ENCODE data around the gene DTD1.

DTD1 gene

DNA sequence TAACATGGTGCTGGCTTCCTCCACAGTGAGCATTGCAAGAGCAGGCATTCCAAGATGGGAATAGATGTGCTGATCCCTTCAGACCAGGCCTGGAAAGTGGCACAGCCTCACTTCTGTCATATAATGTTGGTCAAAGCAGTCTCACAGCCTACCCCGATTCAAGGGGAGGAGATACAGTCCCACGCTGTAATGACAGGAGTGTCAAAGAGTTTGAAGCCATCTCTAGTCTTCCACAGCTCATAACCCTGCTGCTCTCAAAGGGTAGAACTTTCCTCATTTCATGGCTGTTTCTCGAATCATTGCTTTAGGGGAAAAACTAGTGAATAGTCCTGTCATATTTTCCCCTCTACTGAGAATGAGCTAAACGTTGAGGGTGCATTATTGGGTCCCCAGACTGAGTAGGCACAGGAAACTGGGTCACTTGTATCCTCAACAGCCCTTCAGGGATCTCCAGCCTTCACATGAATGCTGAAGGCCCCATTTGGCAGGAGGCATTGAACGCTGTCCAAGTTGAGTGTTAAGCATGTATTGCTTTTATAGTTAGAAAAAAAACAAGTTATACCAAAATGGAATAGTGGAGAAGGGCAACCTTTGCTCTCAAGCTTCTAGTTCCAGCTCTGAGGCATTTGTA, 27.3 kb downstream of the DTD1 start:
- DNase-seq = no peak

DNA sequence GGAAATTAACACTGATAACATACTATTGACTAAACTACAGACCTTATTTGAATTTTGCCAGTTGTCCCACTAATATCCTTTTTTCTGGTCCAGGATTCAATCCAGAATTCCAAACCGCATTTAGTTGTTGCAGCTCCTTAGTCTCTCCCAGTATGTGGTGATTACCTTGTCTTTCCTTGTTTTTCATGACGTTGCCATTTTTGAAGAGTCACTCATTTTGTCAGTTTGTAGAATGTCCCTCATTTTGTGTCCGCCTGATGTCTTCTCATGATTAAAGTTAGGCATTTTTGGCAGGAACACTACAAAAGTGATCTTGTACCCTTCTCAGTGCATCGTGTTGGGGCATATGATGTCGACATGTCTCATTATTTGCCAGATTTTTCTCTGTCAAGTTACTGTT, 33.1 kb downstream of the DTD1 start:
- no peak for DNase-seq

DNA sequence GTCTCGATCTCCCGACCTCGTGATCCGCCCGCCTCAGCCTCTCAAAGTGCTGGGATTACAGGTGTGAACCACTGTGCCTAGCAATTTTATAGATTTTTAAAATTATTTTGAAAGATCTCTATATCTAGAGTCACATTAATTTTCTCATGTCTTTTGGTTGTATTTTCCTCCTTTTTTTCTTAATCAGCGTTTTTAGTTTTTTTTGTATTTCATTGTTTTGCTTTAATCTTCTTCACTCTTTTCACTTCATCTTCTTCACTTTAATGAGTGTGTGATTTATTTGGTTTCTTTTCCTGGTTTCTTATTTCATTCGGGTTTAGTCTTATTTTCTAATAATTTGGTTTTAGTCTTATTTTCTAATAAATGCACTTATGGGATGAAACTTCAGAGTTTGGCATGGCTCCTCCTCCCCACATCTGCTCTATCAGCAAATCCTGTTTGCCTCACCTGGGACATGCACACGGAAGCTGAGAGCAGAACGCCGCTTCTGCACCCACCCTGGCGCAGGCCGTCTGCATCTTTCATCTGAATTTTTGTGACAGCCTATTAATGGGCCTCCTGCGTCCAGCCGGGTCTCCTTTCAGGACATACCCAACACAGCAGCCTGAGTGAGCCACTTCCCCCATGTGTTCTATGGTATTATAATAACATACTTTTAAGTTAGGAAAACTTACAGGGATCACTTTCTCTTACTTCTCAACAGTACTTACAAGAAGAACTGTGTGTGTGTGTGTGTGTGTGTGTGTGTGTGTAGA, 35.5 kb downstream of the DTD1 start:
- DNase-seq = no peak

DNA sequence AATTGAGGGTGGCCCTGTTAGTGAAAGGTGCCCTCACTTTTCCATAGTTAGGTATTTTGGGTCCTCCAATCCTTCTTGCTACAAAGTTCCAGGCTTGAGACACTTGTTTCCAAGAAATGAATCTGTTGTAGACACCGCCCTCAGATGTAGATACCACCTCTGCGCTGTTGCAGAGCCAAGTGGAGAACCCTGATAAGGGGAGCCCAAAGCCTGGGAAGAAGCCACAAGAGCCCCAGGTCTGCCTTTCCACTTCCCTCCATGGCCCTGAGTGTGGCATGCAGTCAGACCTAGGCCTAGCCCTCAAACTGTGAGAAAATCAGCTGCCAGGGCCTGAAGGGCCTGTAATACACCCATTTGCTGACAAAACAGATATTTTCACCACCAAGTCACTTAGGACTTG, 37.1 kb downstream of the DTD1 start:
- DNase-seq = no peak

DNA sequence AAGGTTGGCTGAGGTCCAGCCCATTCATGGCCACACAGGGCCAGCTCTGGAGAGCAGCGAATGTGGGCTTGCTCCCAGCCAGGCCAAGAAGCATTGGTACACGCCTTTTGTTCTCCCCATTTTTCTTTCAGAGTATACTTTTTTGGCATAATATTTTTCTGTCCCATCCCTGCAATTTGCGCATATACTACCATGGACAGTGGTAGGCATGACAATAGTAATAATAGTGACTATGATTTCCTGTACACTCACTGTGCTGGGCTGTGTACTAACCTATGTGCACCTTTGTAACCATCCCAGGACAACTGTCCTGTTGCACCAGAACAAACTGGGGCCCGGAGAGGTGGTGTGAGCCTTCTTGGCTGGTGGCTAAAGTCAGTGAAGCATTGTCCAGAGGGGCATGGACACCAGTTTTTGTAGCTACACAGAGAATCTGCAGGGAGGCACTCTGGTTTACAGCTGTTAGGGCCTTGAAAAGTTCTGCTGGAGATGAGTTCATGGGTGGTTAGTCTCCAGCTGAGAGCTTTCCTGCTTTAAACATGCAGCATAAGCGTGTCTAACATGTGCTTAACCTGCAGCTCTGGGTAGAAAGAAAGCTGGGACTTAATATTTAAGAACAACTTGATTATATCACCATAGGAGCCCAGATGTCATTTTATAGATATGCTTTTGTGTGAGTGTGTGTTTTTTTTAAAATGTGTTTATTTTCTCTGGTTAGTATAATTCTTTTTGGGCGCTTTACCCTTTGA, 38.2 kb downstream of the DTD1 start:
- DNase-seq = no peak

DNA sequence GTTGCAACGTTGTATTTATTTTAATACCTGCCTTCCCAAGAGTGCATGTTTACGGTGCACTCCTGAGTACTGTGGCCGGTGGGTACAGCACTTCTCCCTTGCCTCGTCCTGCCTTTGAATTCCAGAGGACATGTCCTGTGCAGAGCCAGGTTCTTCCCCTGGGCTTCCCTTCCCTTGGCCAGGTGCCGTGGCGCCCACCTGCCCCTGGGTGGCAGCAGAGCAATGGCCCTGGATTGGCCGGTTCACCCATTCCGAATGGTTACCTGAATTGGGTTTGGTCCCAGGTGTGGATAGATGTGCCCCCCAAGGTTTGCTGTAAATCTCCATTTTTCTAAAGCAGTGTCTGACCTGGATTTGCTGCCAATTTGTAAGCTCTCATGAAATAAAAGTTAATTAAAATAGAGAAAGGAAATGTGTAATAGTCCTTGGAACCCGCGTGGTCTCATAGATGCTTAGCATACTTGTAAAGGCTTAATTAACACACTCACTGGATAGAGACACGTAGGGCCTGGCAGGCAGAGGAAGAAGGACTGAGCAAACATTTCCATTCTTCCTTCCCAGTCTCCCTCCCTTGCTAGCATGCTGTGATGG, 40.6 kb downstream of the DTD1 start:
- no peak for DNase-seq

DNA sequence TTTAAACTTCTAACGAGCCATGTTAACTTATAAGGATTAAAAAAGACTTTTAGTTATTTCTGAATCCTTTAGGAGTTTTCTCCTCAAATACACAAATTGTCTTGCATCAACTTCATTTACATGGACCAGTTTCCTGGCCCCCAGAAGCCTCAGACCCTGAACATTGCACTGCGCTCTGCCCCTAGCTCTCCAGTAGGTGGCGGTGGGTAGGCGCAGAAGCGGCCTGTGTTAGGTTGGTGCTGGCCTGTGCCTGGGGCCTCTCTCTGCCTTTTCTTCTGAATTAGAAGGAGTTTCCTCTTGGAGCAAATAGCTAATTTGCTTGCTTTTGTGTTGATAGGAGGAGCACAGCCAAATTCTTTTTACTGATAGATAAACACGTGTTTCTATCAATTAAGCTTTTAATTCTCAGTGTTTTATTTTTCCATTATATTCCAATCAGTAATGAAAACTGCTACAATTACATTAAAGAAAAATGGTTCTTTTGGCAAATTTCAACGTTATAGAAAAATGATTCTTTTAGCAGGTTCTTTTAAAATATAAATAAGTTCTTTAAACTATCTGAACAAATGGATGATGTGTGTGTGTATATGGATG, 44.4 kb downstream of the DTD1 start:
- peak in 3 of 5 donors; percentile 3 to 29 (median 14) for DNase-seq

DNA sequence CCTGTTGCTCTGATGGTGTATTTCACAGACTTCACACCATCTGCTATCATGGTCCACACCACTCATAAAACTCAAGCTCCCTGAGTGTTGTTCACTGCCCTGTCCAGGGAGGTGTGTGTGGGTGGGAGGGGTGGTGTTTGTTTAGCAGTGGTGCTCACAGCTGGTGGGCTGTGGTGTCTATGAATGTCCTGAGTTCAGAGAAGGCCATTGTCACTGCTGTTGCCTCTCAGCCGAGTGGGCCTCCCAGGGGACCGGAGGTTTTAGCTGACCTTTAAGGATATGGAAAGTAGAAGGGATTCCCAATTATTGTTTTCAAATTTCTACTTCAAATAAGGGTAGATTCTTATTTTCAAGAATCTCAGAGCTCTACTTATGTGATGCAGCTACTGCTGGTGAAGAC, 45.6 kb downstream of the DTD1 start:
- no peak for DNase-seq

DNA sequence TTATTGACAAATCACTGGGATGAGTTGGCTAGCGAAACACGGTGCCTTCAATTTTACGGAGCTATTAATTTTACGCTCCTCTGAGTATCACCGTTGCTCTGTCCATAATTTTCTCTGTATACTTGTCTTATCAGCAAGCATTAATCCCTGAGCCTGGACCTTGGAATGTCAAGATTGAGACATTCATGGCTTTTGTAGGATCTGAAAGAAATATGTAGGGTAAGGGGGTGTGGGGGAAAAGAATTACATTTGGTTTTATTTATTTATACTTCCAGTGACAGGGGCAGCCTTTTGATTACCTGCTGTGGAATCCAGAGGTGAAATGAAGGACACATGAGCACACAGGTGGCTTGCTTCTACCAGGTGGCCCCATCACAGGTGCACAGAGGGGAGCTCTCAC, 46.6 kb downstream of the DTD1 start:
- DNase-seq = no peak

DNA sequence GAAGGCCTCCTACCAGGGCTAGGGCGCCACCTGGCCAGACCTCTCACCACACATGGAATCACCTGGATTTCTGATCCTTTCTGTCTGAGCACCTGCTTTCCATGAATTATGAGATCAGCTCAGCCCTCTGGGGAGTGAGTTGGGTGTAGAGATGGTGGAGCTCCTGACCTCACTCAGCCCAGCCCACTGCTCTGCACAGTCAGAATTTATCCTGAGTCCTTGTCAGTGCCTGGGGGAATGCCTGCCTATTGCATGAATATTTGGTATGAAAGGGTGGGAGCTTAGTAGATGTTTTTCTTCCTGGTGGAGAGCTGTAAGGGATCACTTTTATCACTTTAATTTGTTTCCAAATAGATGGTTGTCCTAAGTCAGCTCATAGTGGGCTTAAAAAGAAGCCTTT, 47.5 kb downstream of the DTD1 start:
- no peak for DNase-seq

DNA sequence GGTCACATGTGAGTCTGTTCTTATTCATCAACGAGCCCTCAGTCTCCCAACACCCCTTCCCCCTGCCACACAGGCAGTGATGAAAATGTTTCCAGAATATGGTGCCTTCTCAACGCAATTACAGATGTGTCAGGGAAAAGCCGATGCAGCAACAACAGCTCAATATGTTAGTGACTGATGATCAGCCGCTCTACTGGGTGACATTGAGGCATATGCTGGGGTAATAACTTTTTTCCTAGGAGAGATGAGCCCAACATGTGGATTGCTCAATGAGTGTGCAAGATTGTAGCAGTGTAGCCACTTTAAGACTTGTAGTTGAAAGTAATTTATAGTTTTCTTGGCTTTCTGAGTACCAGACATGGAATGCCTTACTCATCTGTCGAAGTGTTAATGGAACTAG, 49.4 kb downstream of the DTD1 start:
- no peak for DNase-seq

DNA sequence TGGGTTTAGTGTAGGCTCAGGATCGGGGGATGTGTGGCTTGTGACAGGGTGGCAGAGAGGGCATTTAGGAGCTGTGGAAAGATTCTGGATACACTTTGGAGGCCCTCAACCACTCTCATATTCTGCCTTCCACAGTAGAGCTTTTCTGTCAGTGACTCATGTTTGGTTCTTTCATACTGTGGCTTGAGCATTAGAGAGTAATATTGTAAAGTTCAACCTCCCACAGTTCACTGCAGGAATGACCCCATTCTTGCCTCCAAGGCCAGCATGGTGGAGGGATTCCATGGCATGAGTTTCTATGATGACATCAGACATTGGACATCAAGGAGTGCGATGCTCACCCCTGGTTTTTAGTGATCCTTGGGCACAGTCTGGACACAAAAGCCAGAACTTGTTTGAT, 50.9 kb downstream of the DTD1 start:
- no peak for DNase-seq

DNA sequence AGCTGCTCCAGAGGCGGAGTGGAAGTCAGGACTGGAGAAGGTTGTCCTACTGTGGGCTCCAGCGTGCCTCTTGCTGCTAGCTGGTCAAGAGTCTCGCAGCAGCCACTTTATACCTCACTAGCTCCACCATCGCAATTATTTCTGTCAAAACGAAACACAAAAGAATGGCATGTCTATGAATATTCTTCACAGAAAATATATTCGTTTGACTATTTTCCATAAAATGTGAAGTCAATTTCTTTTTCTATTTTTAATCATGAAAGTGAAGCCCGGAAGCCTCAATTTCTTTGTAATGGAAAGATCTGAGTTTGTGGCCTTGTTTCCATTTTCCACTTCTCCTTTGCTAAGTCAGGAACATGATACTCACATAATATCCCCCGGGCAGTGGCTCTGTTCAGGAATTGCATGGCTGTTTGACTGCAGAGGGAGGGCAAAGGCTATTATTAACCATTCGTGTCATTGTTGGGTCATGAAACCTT, 51.7 kb downstream of the DTD1 start:
- no peak for DNase-seq

DNA sequence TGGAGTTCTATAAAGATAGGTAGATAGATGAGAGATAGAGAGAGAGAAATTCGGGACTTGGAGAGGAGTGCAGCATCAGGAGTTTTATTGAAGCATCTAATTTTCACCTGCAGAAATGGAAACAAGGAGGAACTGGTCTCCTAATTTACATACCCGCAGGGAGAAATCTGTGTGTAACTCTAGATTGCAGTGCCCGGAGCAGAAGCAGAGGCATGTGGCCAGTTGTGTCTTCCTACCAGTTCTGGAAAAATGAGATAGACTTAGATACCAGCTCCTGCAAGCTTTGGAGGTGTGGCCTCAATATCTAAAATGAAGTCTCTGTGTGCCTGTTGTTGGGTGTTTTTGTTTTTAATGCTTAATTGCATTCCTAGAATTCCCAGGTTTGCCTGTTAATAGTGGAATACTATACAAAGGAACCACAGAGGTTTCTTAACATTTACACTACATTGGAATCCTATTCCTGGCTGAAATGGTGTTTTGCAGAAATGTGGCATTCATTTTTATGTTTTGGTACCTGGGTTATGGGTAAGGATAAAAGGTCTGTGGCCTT, 57.4 kb downstream of the DTD1 start:
- no peak for DNase-seq

DNA sequence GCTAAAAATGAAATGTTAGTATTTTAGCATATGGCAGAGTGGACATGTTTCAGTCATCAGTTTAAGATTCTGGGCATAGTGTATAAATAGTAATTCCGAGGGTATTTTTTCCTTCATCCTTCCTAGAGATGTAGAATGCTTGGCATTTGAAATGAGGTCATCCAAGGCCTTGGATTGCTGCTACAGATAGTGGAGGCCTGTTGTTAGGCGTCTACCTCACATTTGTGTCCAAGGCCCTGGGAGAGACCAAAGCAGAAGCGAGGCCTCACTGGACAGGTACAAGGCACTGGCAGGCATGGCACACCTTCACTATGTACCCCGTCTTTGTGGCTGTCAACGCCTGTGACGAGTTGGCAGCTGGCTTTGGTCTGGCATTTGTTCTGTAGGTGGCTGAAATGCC, 58.0 kb downstream of the DTD1 start:
- DNase-seq = no peak

DNA sequence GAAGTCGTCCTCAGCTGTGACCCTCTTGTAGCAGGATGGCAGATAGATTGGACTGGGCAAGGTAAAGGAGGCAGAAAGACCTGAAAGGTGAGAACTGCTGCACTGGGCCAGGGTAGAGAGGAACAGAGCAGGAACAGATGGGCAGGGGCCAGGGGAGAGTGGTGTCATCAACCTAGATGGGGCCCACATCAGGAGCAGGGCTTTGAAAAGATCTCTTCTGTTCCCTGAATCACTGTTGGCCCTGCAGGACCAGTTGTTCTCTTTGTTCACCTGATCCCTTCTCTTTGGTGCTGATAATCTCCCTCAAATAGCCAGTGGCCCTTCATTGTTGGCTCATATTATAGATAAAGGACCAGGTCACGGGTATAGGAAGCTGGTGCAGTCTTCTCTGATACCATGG, 59.9 kb downstream of the DTD1 start:
- no peak for DNase-seq

DNA sequence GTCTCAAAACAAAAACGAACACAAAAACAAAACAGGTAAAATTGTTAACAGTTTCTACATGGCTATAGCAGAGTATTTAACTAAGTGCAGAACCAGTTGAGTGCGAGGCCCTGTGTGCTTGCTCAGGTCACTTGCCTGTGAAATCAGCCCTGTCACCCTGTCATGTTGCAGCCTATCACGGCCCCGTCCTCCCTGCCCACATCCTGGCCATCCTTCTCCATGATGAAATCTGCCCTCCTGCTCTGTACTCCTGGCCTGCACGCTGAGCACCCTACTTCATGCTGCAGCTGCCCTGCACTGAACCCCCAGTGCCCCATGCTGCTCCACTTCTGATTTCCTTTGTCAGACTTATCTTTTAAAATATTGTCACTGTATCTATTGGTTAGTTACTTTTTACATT, 62.4 kb downstream of the DTD1 start:
- no peak for DNase-seq

DNA sequence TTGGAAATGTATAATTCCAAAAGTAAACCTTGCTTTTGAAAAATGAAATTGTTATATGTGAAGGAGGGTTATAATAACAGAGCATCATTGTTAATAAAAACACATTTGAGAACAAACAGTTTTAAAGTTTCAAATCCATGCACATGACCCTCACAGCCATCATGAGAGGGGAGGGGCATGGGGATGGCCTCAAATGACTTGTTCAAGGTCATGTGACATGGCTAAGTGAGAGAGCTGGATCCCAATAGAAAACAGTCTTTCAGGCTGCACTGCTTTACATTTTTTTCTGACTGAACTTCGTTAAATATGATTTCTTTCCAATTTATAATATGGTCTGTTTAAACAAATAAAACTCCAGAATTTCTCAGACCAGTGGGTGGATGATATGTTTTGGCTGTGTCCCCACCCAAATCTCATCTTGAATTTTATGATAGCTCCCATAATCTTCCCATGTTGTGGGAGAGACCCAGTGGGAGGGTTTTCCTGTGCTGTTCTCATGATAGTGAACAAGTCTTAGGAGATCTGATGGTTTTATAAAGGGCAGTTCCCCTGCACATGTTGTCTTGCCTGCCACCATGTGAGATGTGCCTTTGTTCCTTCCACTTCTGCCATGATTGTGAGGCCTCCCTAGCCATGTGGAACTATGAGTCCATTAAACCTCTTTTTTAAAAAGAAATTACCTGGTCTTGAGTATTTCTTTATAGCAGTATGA, 66.0 kb downstream of the DTD1 start:
- DNase-seq = no peak

DNA sequence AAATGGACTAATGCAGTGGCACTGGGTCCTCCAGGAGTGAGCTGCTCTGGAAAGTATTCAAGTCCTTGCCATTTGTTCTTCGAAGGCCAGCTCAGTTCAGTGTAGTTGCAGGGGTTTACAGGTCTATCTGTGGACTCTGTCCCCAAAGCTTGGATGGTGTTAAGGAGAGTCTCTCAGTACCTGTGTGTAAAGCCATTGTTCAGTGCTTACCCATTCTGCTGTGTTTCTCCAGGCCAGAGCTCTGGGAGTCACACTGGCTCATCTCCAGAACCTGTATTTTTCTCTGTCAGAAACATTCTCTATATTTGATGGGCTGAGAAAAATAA, 66.6 kb downstream of the DTD1 start:
- no peak for DNase-seq

DNA sequence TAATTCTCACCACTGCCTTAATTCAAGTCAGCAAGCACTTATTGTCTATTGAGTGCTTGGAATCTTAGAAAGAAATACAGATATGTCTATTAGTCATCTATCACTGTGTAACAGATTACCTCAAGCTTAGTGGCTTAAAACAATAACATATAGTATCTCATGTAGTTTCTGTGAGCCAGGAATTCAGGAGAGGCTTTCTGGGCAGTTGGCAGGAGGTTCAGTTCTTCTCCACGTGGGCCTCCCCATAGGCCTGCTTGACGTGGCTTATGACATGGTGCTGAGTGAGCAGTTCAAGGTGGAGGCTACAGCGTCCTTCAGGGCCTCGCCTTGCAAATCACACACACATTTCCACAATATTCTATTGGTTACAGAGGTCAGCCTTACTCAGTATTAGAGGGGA, 69.7 kb downstream of the DTD1 start:
- DNase-seq = no peak

DNA sequence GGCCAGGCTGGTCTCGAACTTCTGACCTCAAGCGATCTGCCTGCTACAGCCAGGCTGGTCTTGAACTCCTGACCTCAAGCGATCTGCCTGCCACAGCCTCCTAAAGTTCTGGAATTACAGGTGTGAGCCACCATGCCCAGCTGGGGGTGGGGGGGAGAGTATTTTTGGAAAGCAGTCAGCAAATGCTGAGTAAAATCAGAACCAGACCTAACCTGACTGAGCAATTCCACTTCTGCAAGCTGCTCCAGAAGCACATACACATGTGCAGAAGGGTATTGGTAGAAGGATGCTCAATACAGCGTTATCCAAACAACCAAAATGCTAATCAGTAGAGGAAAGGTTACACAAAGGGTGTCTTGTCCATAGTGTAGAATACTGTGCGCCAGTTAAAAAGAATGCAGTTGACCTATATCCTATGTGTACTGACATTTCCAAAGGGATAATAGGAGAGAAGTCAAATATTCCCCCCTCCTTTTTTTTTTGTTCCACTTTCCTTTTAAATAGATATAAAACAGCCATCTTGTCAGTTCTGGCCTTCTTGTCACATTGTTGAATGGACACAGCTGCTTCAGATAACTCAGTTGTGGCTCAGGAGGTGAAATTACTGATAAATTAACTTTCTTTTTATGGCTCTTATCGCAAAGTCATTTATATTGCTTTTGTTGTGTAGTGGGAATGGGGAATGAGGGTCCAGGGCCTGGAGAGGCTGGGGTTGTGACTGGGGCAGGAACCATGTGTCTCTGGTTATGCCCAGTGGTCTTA, 74.6 kb downstream of the DTD1 start:
- DNase-seq = no peak

DNA sequence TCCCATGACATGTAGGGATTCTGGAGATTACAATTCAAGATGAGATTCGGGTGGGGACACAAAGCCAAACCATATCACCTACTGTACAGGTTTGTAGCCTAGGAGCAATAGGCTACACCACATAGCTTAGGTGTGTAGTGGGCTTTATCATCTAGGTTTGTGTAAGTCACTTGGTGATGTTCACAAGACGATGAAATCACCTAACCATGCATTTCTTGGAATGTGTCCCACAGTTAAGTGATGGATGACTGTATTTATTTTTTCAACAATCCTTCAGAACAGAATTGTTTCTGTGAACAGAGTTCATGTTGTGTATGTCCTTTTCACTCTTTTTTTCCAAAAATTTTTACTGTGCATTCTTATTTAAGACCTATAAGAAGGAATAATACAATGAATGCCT, 76.1 kb downstream of the DTD1 start:
- DNase-seq = no peak

Measured in T-helper 1 cell (primary cell).